Activated CD8-positive, alpha-beta T cell treated with anti-CD3 and anti-CD28 coated beads, Interleukin-2, amount 10 ng/mL, durations not matched to agents 7 days and 5 days (primary cell): ENCODE results near the gene KRTAP9-3. TPM values are rescaled to one million over a fixed set of nuclear protein-coding genes. Genes with fewer than 3 reads are reported as not detected.
"Not testable (repeated sequence)": the region's sequence is repeated elsewhere in the genome, so short reads cannot be mapped to it uniquely, and the experiment has no call there.

Experiments used
- ATAC-seq: fragments of 150-1000 bp; cut with Tn5 transposase; one replicate; pipeline ENCODE4 v1.10.0; 2021; ENCODE audit warnings: moderate library complexity
- CTCF ChIA-PET: fragments of 350-600 bp; sonication (Branson Sonifier 250); formaldehyde crosslinking; loops from one replicate; lab custom pipeline; 2021; ENCODE audit warnings: antibody characterized with exemption; lab: Charles Lee
- POLR2A ChIA-PET: fragments of 350-600 bp; sonication (Branson Sonifier 250); formaldehyde crosslinking; loops from one replicate; lab custom pipeline; 2021; ENCODE audit warnings: antibody characterized with exemption; lab: Charles Lee
- DNase-seq: peaks from one replicate; pipeline ENCODE4 v3.0.0-alpha.2; 2020
- H3K27ac Mint-ChIP-seq: one replicate; pipeline ENCODE4 v1.8.0; 2021; ENCODE audit warnings: mild to moderate bottlenecking, mixed read lengths
- H3K27me3 Mint-ChIP-seq: one replicate; pipeline ENCODE4 v1.8.0; 2021; ENCODE audit warnings: low read depth, mixed read lengths
- H3K36me3 Mint-ChIP-seq: one replicate; pipeline ENCODE4 v1.8.0; 2021; ENCODE audit warnings: low read depth, mixed read lengths
- H3K4me1 Mint-ChIP-seq: one replicate; pipeline ENCODE4 v1.8.0; 2021; ENCODE audit warnings: low read depth, mixed read lengths
- H3K4me3 Mint-ChIP-seq: one replicate; pipeline ENCODE4 v1.8.0; 2021; ENCODE audit warnings: mild to moderate bottlenecking, mixed read lengths
- H3K9me3 Mint-ChIP-seq: one replicate; pipeline ENCODE4 v1.8.0; 2022; ENCODE audit warnings: mixed read lengths; ENCODE audit not compliant: insufficient read depth
- total RNA-seq, 2 experiments: library from RNA; stranded (reverse); gene quantifications; one replicate each; pipeline ENCODE4 v1.2.3, GENCODE V29; 2021

The KRTAP9-3 gene, protein sequence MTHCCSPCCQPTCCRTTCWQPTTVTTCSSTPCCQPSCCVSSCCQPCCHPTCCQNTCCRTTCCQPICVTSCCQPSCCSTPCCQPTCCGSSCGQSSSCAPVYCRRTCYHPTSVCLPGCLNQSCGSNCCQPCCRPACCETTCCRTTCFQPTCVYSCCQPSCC
- not detected for total RNA-seq

- ATAC-seq, H3K4me3 Mint-ChIP-seq, H3K36me3 Mint-ChIP-seq, H3K9me3 Mint-ChIP-seq, POLR2A ChIA-PET, H3K27ac Mint-ChIP-seq, H3K4me1 Mint-ChIP-seq, DNase-seq: not testable (repeated sequence)
- CTCF ChIA-PET, result interaction anchor here (1.4 kb wide), 1 partner anchor 90 kb away, joined by 3 read pairs; no protein-coding TSS in a partner anchor
- H3K27me3 Mint-ChIP-seq, result peaks cover 12% of the 10 kb centered on the region
These were observed at the start of gene KRTAP9-3 for GRCh38 chr17:41232399-41233105. Gene KRTAP9-3, plus strand, starts transcription at chr17:41232449. Its CDS starts 53 bp downstream, at chr17:41232502.

- Mint-ChIP-seq H3K27ac (no peak within 1 kb of the TSS), H3K9me3 (no peaks in the 10 kb centered on the region), H3K4me3 (no peak within 1 kb of the TSS), H3K36me3 (no peaks in the 10 kb centered on the region), H3K4me1 (no peaks in the 10 kb centered on the region), H3K27me3 (peaks cover 8% of the 10 kb centered on the region)
- CTCF ChIA-PET, result no interaction called here
- POLR2A ChIA-PET, result no interaction called here
- DNase-seq, result no peak
- ATAC-seq, result no peak
These were observed 47.7 kb upstream of the KRTAP9-3 start, which contains the start of gene KRTAP4-1 for GRCh38 chr17:41184480-41184961. Gene KRTAP4-1, minus strand, starts transcription at chr17:41184911. Its CDS starts 57 bp downstream, at chr17:41184854.

GRCh38 chr17:41185001-41185400, 47.2 kb upstream of the KRTAP9-3 start:
- ATAC-seq, result no peak
- Mint-ChIP-seq H3K9me3 (no peaks in the 10 kb centered on the region), H3K27ac (no peak overlapping the region), H3K27me3 (peaks cover 8% of the 10 kb centered on the region), H3K36me3 (no peaks in the 10 kb centered on the region), H3K4me3 (no peak overlapping the region), H3K4me1 (no peaks in the 10 kb centered on the region)
- ChIA-PET POLR2A (no interaction called here), CTCF (no interaction called here)
- DNase-seq, result no peak

DNA sequence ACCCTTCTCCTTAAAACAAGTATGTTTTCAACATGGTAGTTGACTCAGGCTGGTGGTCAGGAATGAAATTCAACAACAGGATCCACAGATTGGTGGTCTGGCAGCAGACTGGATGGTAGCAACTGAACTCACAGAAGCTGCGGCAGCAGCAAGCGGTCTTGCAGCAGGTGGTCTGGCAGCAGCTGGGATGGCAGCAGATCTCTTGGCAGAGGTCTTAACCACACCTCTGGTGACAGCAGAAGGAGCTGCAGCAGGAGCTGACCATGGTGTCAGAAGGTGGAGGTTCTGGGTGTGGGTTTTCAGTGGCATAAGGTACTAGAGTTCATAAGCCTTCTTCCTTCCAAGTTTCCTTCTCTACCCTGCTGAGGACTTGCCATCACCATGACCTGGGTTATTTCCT, 45.4 kb upstream of the KRTAP9-3 start:
- H3K9me3 Mint-ChIP-seq, result no peaks in the 10 kb centered on the region
- ATAC-seq (no peak), DNase-seq (no peak)
- H3K36me3 Mint-ChIP-seq, result no peaks in the 10 kb centered on the region
- CTCF ChIA-PET, result no interaction called here
- no peaks in the 10 kb centered on the region for H3K4me1 Mint-ChIP-seq
- POLR2A ChIA-PET, result no interaction called here
- no peak overlapping the region for H3K27ac Mint-ChIP-seq
- H3K4me3 Mint-ChIP-seq, result no peak overlapping the region
- peaks cover 10% of the 10 kb centered on the region for H3K27me3 Mint-ChIP-seq

GRCh38 chr17:41189837-41190318, 42.4 kb upstream of the KRTAP9-3 start, which contains the start of gene KRTAP9-1:
Gene KRTAP9-1, plus strand, starts transcription at chr17:41189887. Its CDS starts 0 bp downstream, at chr17:41189887.
- H3K27me3 Mint-ChIP-seq, H3K36me3 Mint-ChIP-seq, H3K4me3 Mint-ChIP-seq, H3K4me1 Mint-ChIP-seq, POLR2A ChIA-PET, ATAC-seq, H3K9me3 Mint-ChIP-seq, CTCF ChIA-PET, DNase-seq, H3K27ac Mint-ChIP-seq: not testable (repeated sequence)

DNA sequence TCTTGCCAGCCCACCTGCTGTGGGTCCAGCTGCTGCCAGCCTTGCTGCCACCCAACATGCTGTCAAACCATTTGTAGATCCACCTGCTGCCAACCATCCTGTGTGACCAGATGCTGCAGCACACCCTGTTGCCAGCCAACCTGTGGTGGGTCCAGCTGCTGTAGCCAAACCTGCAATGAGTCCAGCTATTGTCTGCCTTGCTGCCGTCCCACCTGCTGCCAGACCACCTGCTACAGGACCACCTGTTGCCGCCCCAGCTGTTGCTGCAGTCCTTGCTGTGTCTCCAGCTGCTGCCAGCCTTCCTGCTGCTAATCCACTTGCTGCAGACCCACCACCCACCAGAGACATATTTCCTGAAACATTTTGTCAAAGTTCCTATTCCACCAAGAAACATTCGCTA, 41.9 kb upstream of the KRTAP9-3 start:
- Mint-ChIP-seq H3K27me3 (peaks cover 7% of the 10 kb centered on the region), H3K36me3 (no peaks in the 10 kb centered on the region), H3K27ac (no peak overlapping the region), H3K4me1 (no peaks in the 10 kb centered on the region), H3K9me3 (no peaks in the 10 kb centered on the region), H3K4me3 (no peak overlapping the region)
- no peak for ATAC-seq
- ChIA-PET POLR2A (no interaction called here), CTCF (no interaction called here)
- DNase-seq, result no peak

DNA sequence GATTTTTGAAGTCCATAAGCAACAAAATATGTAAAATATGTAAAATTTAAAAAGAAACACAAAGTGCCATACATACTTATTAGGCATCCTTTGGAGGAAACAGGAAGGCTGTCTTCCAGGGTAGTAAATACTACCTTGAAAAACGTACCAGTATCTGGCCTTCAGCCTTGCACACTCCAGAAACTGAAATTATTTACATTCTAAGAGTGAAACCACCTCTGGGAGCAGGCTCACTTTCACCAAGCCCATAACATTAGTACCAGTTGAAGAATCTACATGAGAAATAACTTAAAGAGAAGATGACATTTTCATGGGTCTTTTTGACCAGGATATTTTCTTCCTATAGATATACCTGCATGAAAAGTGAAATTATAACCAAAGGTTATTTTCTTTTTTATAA, 36.2 kb upstream of the KRTAP9-3 start:
- Mint-ChIP-seq H3K36me3 (no peaks in the 10 kb centered on the region), H3K4me1 (no peaks in the 10 kb centered on the region), H3K27ac (no peak overlapping the region), H3K4me3 (no peak overlapping the region), H3K9me3 (no peaks in the 10 kb centered on the region), H3K27me3 (peaks cover 13% of the 10 kb centered on the region)
- no peak for DNase-seq
- CTCF ChIA-PET, result no interaction called here
- POLR2A ChIA-PET, result no interaction called here
- no peak for ATAC-seq

GRCh38 chr17:41199421-41200078, 32.7 kb upstream of the KRTAP9-3 start:
- ATAC-seq (no peak), DNase-seq (no peak)
- H3K27me3 Mint-ChIP-seq, result peaks cover 12% of the 10 kb centered on the region
- H3K4me3 Mint-ChIP-seq, result no peak overlapping the region
- no peaks in the 10 kb centered on the region for H3K4me1 Mint-ChIP-seq
- POLR2A ChIA-PET, result no interaction called here
- CTCF ChIA-PET, result no interaction called here
- no peak overlapping the region for H3K27ac Mint-ChIP-seq
- no peaks in the 10 kb centered on the region for H3K36me3 Mint-ChIP-seq
- no peaks in the 10 kb centered on the region for H3K9me3 Mint-ChIP-seq

- H3K4me3 Mint-ChIP-seq, result no peak overlapping the region
- H3K9me3 Mint-ChIP-seq, result no peaks in the 10 kb centered on the region
- H3K27ac Mint-ChIP-seq, result no peak overlapping the region
- DNase-seq (no peak), ATAC-seq (no peak)
- no peaks in the 10 kb centered on the region for H3K36me3 Mint-ChIP-seq
- ChIA-PET POLR2A (no interaction called here), CTCF (no interaction called here)
- peaks cover 10% of the 10 kb centered on the region for H3K27me3 Mint-ChIP-seq
- H3K4me1 Mint-ChIP-seq, result no peaks in the 10 kb centered on the region
These were observed 20.3 kb upstream of the KRTAP9-3 start for GRCh38 chr17:41211845-41212466.

GRCh38 chr17:41212524-41213169, 19.6 kb upstream of the KRTAP9-3 start:
- POLR2A ChIA-PET, result no interaction called here

GRCh38 chr17:41215681-41216080, 16.6 kb upstream of the KRTAP9-3 start:
- ChIA-PET POLR2A (no interaction called here), CTCF (no interaction called here)
- no peaks in the 10 kb centered on the region for H3K36me3 Mint-ChIP-seq
- H3K9me3 Mint-ChIP-seq, result no peaks in the 10 kb centered on the region
- no peak for ATAC-seq
- H3K27ac Mint-ChIP-seq, result no peak overlapping the region
- DNase-seq, result no peak
- H3K27me3 Mint-ChIP-seq, result no peaks in the 10 kb centered on the region
- H3K4me1 Mint-ChIP-seq, result no peaks in the 10 kb centered on the region
- no peak overlapping the region for H3K4me3 Mint-ChIP-seq

More at GRCh38 chr17:41212524-41213169, 19.6 kb upstream of the KRTAP9-3 start:
- CTCF ChIA-PET, result no interaction called here
- Mint-ChIP-seq H3K9me3 (no peaks in the 10 kb centered on the region), H3K36me3 (no peaks in the 10 kb centered on the region), H3K4me3 (no peak overlapping the region), H3K27me3 (peaks cover 10% of the 10 kb centered on the region), H3K27ac (no peak overlapping the region), H3K4me1 (no peaks in the 10 kb centered on the region)
- ATAC-seq, result no peak
- DNase-seq, result no peak
